NCI-H82 treated with DMSO at 0.1 percent for 48 hours (cell line): ENCODE results near the gene TNIK.
A peak's percentile ranks its signal among the peaks of the same experiment; 100 is the strongest.

Source experiments
- DNase-seq: peaks from one replicate; lab custom pipeline; 2025; ENCODE audit not compliant: unreplicated experiment; lab: John Stamatoyannopoulos, UW

TNIK gene

DNA sequence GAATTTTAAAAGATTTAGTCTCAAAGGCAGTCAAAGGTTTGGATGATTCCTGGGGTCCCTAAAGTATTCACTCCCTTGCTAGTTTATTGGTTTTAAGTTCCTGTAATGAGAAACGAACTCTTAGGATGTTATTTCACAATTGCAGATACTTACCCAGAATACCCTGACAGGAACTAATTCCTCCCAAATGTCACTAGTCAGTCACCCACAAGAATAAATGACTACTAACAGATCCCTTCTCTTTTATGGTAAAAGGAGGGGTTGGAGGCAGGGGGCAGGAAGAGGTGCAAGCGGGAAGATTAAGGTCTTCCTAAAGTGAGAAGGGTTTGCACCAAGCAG, 259.5 kb downstream of the TNIK start:
- no peak for DNase-seq

DNA sequence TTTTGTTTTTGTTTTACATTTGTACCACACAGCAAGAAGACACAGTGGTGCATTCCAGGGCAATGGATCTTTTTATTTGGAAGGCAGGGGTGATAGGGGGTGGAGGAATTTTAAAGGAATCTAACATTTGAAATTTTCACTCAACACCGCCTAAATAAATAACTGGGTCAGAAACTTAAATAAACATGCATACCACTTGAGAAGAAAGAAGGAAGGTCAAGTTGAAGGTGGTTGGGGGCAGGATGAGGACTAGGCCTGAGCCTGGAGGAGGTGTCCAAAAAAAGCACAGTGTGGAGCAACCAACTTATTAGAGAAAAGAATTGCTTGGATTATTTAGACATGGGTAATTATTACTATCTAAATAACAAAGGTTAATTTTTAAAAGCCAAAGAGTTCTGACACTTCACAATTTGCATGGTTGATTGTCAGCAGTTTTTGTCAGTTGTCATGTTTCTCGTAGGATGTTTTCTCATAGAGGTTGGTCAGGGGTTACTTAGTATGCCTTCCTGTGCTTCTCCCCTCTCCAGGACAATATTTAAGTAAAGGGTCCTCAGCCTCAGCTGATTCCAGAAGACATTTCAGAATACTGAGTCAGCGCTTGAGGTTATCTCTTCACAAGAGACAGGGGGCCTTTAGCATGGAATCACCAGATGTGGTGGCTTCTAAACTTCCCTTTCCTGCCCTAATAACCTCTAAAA, 260.0 kb downstream of the TNIK start:
- DNase-seq, result no peak

DNA sequence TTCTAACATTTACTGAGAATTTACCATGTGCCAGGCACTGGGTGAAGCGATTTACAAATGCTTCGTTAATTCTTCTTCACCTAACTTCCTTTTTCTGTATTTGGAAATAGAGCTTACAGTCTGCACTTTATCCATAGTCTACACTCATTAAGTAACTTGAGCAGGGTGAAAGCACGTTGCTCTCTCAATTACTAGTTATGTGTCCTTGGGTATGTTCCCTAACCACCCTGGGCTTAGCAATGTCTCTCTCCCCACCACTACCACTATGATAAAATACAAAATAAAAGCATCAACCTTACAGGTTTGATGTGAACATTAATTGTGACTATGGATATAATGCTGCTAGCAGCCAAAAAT, 260.8 kb downstream of the TNIK start:
- no peak for DNase-seq

DNA sequence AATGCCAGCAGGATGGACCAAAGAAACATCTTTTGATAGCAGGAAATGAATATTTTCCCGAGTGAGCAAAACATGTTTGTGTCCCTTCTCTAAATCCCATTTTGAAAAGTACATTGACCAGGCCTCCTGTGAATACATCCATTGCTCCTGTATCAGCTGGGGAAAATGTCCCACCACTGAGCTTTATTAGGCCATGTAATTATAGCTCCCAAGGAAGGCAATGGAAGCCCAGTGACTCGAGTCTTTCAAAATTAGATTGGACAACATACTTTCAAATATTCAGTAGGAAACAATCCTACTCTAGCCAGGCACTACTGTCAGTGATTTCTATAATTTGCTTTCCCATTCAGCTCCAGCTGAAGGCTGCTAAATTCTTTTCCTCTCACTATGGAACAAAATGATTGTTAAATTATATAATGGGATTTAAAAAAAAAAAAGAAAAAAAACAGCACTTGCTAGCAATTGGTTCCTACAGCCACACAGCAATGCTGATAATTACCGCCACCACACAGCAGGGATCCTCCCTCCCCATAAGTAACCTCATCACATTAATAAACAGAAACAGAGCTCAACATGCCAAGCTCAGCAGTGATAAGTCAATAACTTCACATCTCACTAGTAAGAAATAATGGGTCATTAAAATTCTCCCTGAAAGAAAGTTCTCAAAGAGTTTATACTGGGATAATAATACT, 261.3 kb downstream of the TNIK start:
- no peak for DNase-seq

DNA sequence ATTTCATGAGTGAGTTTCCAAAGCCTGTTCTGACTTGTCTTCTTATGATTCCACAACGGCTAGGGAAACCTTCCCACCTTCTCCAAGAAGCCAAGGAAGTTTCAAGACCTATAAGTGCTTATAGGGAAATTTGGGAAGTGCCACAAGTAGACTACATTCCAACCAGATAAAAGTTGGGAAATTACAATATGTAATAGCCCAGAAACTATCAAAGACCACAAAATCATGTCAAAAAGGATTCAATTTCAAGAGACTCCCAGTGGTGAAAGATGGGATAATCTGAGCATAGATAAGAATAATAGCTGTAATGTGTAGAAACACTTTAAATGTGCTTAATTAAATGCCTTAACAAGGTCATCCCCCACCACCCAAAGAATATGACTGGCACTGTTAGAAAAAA, 264.5 kb downstream of the TNIK start:
- DNase-seq, result no peak

DNA sequence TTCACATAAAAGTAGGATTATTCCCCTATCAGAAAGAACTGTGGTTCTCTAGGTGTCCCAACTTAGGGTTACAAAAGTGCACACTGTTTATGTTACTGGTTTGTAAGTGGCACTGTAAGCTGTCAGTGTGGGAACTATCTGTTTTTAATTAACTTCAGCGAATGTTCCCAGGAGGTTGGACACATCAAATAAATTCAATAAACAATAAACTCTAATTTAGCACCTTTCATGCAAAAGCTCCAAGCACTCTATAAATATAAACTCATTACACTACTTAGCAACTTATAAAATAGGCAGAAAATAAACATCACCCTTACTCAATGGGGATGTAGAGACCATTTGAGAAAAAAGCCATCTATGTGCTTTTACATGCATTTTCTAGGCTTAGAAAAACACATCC, 265.2 kb downstream of the TNIK start:
- DNase-seq, result no peak

DNA sequence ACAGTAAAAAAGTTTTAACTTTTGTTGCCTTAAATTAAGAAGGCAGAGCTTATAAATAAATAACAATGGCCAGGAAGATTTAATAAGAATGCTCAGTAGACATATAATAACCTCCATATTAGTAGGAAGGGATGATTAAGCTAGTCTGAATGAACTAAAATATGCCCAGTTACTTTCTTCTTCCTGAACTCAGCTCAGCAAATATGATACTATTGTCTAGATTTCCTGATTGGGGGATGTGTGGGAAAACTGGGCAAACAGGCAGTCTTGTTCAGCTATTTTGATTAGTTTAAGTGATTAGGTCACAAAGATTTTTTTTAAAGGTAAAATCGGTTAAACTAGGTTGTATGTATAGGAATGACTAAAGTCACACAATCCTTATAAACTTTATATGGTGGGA, 266.5 kb downstream of the TNIK start:
- no peak for DNase-seq

DNA sequence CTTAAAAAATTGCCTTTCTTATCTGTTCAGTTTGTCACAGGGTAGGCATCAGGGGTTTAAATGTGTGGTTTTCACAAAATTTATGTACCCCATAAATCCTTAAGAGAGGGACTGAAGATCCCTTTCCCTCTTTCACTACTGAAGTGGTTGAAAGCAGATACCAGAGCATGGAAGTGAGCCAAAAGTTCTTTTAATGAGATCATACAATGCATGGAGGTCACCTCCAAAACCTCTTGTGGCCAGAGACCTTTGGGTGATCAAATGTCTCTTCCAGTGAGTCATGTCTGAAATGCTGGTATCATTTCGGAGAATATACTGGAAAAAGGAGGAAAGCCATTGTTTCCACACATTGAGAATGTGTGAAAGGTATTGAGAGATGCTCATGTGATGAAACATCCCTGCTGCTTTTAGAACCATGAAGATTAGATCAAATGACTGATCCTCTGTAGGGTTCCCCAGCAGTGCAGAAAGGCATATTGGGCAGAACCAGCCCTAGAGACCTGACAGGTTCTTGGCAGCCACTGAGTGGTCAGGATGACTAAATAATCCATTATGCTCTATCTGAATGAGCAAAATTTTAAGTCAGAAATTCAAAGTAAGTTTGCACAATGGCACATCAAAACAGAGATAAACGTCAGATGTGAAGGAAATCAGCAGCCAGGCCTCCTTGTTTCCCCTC, 267.9 kb downstream of the TNIK start:
- no peak for DNase-seq

DNA sequence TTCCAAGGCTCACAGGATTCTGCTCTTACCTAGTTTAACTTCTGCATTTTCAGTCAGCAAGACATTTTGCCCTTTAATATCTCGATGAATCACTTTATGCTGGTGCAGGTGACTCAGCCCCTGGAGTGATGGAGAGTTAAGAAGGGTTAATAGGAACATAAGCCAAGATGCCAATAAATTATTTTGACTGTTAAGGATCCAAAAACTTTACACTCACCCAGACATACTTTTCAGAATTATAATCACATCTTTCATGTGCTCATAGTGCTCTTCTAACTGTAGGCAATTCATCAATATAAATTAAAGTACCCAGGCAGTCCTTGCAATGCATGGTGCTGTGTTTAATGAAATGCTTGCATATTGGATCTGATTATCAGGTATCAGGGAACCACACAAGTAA, 269.5 kb downstream of the TNIK start:
- DNase-seq, result no peak

DNA sequence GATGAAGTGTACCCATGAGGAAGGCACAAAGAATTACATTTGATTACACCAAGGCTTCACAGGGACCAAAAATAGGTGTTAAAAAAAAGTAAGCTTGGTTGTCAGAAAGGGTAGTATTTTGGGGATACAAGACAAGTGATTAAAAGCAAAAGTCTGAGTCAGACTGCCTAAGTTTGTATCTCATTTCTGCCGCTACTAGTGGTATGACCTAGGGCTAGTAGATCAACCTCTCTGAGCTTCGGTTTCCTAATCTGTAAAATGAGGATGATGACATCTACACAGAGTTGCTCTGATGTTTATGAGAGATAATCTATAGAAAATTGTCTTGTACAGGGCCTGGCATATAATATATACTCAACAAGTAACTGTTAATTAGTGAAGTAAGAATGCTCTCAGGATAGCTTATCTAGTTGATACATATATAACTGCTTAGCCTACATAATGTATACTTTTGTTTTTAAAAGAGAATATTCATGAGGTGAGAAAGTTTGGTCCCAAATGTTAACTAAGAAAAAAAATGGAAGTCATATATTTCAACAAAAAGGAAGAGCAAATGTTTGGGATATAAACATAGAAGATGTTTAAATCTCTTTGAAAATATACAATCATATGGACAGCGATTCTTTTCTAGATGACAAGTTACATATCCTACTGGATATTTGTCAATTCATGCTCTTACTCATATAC, 270.7 kb downstream of the TNIK start:
- no peak for DNase-seq

DNA sequence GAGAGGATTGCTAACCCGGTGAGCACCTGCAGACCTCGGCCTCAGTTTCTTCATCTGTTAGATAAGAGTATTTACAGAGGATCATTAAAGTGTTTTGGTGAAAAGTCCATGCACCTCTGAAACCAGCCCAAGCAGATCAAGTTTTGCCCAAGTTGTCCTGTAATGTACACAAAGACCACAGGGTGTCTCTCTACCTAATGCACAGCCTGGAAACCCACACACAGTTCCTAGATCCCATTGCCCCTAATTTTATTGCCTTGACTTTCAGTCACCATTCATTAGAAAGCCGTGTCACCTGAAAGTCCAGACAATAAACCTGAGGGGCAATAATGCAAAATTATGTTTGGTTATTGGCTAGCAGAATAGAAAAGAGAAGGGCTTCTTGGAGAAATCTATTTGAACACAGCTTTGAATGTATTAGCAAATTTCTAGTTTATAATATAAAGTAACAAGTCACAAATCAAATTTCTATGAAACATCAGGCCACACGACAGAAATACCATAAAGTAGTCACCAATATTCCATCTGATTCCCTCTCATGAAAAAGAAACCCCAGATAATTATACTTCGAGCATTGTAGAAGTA, 272.4 kb downstream of the TNIK start:
- peak; percentile 42 for DNase-seq

DNA sequence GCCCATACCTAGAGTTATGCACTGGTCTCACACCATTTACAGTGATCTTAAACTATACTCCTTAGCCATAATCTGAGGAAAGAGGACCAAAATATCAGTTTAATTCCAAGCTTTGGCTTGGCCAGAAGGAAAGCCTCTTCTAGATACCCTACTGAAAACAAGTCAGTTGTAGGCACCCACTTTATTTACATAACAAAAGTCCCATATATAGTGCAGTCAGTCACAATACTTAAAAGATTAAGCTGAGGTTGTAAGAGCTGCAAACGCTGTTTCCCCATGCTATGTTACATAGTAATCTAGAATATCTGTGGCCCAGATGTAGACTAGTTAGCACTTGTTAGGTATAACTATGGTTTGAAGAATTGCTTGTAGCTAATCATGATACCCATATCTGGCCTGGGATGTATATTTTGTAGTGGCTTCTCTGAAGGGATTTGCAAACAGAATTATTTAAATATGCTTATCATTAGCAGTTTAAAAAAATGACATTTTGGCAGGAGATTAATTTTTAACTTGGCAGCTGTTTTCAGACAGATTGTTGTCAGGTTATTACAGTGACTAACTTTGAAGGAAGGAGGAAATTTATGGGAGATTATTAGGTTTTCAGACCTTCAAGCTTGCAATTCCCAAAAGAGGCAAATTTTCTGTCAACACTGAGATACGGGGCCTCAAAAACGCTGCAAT, 273.2 kb downstream of the TNIK start:
- DNase-seq, result no peak

DNA sequence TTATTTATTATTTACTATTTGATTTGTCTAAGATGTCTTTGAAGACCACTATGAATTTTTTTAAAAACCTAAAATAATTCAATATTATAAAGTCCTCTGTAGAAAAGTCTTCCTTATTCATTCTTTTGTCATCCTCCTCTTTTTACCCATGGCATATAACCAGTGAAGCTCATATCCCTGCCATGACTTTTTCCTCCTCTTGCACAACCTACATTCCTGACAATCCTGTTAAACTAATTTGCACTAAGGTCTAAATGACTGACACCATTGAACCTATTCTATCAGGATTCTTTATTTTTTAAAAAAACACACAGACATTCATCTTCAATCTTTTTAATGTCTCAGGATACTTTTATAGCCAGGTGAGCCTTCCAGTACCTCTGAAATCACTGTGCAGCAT, 273.8 kb downstream of the TNIK start:
- no peak for DNase-seq

DNA sequence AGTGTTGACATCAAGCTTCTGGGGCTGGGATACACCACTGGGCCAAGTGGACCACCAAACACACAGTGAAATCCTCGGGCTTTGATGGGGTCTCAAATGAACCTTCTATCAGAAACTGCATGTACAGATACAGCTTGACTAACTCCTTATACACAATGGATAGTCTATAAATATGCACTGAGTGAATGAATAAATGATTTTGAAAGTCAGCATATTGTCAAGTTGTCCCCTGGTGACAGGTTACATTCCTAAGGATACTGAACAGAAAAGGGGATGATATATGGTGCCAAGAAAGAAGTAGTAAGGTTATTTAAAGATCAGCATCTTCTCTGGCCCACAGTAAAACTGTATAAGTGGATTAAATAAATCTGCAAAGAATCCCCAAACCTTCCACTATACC, 274.2 kb downstream of the TNIK start:
- DNase-seq, result no peak

DNA sequence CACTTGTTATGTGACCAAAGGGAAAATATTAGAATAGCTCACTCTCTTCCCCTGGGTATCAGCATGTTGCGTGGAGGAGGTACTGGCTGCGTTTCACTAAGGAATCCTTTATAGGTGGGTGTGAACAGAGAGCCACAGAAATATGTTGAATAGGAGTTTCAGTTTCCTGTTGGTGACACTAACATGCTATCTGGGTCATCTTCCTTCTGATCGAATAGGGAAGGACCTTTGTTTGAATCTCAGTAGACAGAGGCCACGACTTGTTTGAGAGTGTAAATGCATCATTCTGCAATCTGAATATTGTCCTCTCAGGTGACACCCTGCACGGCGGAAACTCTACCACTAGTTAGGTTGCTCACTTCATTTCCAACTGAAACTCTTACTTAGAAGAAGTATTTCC, 275.8 kb downstream of the TNIK start:
- no peak for DNase-seq

DNA sequence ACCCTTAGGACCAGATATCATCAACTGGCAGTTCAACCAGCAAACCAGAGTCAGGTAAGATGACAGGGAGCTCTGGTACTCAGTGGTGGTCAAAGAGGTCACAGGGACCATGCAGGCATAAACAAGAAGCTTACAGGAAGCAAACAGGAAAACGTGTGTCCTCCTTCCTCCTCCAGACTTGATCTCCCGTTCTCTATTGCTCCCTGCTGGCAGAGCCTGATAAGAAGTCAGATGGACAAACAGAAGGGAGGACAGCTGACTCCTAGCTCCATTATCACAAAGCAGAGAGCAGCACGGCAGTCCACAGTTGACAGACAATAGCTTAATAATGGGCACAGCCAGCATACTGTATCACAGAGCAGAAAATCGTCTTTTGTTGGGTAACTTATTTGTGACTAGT, 277.2 kb downstream of the TNIK start:
- DNase-seq, result peak; percentile 26

DNA sequence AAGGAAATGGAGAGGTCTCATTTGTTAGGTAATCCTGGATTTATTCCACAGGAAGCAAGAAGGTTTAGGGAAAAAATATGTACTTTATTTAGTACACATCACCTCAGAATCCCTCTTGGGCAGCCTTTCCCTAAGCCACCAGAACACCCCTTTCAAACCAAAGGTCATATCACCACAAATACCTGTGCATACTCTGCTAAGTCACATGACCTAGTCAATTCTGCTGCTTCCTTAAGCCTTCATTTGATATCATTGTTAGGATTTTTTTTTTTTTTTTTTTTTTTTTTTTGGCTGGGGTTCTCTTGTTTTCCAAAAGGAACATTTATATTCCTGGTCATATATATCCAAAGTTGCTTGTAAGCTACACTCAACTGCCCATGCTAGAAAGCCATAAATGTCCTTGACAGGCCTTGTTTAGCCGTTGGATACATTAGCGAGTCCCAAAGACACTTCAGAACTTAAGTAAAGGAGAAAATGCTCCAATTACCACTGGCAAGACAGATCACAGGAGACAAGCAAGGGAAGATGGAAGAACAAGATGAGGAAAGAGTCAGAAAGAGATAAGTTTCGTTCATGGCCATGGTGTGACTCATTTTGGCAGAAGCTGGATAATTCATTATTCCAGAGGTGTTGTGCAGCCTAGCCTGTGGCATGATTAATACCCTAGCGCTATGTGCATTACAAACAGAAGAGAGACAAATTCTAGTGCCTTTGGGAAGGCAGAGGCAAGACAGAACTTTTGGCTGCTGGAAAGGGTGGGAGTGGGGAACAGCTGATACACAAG, 278.1 kb downstream of the TNIK start:
- no peak for DNase-seq

DNA sequence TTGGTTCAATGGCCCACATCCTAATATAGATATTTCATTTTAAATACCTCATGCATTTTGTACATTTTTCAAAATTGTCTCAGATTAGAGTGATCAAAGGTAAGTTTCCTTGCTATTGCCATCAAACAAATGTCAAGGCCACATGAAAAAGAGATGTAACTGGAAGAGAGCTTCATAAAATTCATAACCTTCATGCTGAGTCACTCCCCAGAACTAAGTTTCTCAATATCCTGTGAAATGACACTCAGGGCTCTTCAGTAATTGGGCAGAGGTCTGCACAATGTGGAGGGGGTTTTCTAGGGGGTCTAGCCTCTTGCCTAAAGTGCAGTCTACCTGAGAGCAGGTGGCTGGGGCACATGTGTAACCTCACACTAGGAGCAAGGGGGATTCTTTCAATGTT, 281.5 kb downstream of the TNIK start:
- no peak for DNase-seq

DNA sequence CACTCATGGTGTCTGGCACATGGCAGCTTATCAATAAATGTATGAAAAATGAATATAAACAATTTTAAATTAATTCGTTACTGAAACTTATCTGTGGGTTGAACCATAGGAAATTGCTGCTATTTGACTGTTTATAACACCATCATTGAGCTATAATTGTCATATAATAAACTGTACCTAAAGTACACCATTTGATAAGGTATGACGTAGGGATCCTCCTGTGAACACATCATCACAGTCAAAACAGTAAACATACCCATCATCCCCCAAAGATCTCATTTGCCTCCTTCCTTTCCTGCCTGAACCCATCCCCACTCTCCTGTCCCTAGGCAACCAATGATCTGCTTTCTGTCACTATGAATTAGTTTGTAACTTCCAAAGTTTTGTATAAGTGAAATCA, 282.7 kb downstream of the TNIK start:
- no peak for DNase-seq

DNA sequence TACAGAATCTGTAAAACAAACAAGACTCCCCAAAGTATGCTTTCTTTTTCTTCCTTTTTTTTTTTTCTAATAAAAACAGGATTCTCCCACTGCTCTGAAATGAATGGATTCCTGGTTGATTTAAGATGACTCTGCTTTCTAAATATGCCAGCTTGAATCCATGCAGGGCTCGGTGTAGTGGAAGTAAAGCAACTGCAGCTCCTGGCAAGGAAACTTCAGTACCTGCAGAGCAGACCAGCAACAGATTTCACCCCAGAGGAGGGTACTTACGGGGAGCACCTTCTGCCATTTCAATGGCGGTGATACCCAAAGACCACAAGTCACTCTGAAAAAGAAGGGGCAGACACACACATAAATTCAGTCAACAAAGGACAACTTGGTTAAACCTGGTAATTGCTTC, 283.1 kb downstream of the TNIK start:
- no peak for DNase-seq
